K562 (cell line): ENCODE measurements around the gene ACOT13. TPM values are rescaled to one million over a fixed set of nuclear protein-coding genes. Genes with fewer than 3 reads are reported as not detected.
"Not testable (repeated sequence)": the region's sequence is repeated elsewhere in the genome, so short reads cannot be mapped to it uniquely, and the experiment has no call there.

Source experiments
- ATAC-seq: fragments of 200-7000 bp; cut with Tn5 transposase; 3 replicates; pipeline ENCODE4 v1.9.1; 2020; ENCODE audit warnings: moderate library complexity
- BruUV-seq: library from RNA; stranded (reverse); fragments of 400-500 nt; replicated peaks from 2 replicates; lab custom pipeline; 2021; lab: Mats Ljungman, UMichigan
- CTCF ChIA-PET: fragments of 300-600 bp; formaldehyde crosslinking; extraction: SDS; loops from one replicate; lab custom pipeline; 2021; ENCODE audit warnings: low intra/inter-chr PET ratio; lab: Yijun Ruan, JAX
- POLR2A ChIA-PET: fragments of 300-600, 350-650 bp; sonication (Branson Sonifier 250); formaldehyde crosslinking; extraction: SDS; loops from one replicate; lab custom pipeline; 2021; ENCODE audit warnings: antibody characterized with exemption, inconsistent platforms; lab: Yijun Ruan, JAX
- DNase-seq, 4 experiments: peaks; one replicate each; pipeline versions ENCODE4 v3.0.0 to v3.0.0-alpha.2; 2011 to 2018; ENCODE audit warnings: low spot score in 3 of 4, mixed read lengths in 3 of 4; ENCODE audit errors: extremely low read depth in 1 of 4
- FAIRE-seq: peaks from 2 replicates; lab custom pipeline; 2011; peaks lifted over from hg19 to GRCh38; lab: Jason Lieb, UNC
- H2AFZ ChIP-seq: 2 replicates; pipeline ENCODE4 v1.6.0; 2011; ENCODE audit warnings: low read depth, low read length, control low read depth, inconsistent platforms
- H3K27ac ChIP-seq: fragments of 200-600 bp; 3 replicates; pipeline ENCODE4 v1.8.0; 2011; ENCODE audit warnings: low read depth, mild to moderate bottlenecking, control low read depth, inconsistent platforms, low read length, moderate library complexity, mixed read lengths; ENCODE audit errors: extremely low read depth
- H3K27me3 ChIP-seq, 2 experiments: fragments of 300-600 bp in 1 of 2; 2 replicates in 1 of 2; 3 replicates in 1 of 2; pipeline versions ENCODE4 v1.6.0 to v1.8.0; 2011; ENCODE audit warnings: inconsistent platforms in 2 of 2, low read length in 2 of 2, mild to moderate bottlenecking in 1 of 2, mixed read lengths in 1 of 2, moderate library complexity in 1 of 2; ENCODE audit not compliant: control insufficient read depth in 2 of 2, insufficient read depth in 2 of 2
- H3K36me3 ChIP-seq: fragments of 300-600 bp; 3 replicates; pipeline ENCODE4 v1.8.0; 2011; ENCODE audit warnings: mild to moderate bottlenecking, low read length, inconsistent platforms; ENCODE audit not compliant: control insufficient read depth, insufficient read depth
- H3K4me1 ChIP-seq, 2 experiments: fragments of 200-600 bp in 1 of 2; replicated peaks in 1 of 2; 2 replicates in 1 of 2; 3 replicates in 1 of 2; pipeline versions ENCODE4 v1.5.1 to v1.8.0; 2011; ENCODE audit warnings: inconsistent platforms in 2 of 2, low read length in 2 of 2, mild to moderate bottlenecking in 1 of 2, mixed read lengths in 1 of 2, moderate library complexity in 1 of 2; ENCODE audit not compliant: control insufficient read depth in 2 of 2, insufficient read depth in 2 of 2
- H3K4me2 ChIP-seq: 2 replicates; pipeline ENCODE4 v1.6.1; 2011; ENCODE audit warnings: low read length, control low read depth, inconsistent platforms, mixed read lengths; ENCODE audit not compliant: insufficient read depth
- H3K4me3 ChIP-seq: fragments of 200-600 bp; sonication (generic), shearing (Covaris generic); 2 replicates; pipeline ENCODE4 v1.5.1; 2016; ENCODE audit warnings: control low read depth, inconsistent platforms
- H3K79me2 ChIP-seq: fragments of 200-600 bp; 3 replicates; pipeline ENCODE4 v1.8.0; 2011; ENCODE audit warnings: low read length, inconsistent platforms; ENCODE audit not compliant: control insufficient read depth, insufficient read depth
- H3K9ac ChIP-seq, 2 experiments: 2 replicates each; pipeline versions ENCODE4 v1.6.0 to v1.6.1; 2011; ENCODE audit warnings: low read depth in 2 of 2, low read length in 2 of 2, control low read depth in 1 of 2, inconsistent platforms in 1 of 2, mild to moderate bottlenecking in 1 of 2, mixed read lengths in 1 of 2; ENCODE audit not compliant: insufficient read depth in 1 of 2
- H3K9me1 ChIP-seq: one replicate; pipeline ENCODE4 v1.6.0; 2011; ENCODE audit warnings: inconsistent platforms, mild to moderate bottlenecking, low read length, moderate library complexity; ENCODE audit not compliant: control insufficient read depth, insufficient read depth
- H3K9me3 ChIP-seq: replicated peaks from 2 replicates; pipeline ENCODE4 v1.5.1; 2011; ENCODE audit warnings: low read depth, low read length, inconsistent platforms; ENCODE audit not compliant: control insufficient read depth, insufficient read depth
- H4K20me1 ChIP-seq: replicated peaks from 2 replicates; pipeline ENCODE4 v1.6.1; 2011; ENCODE audit warnings: low read length, inconsistent platforms, mixed read lengths; ENCODE audit not compliant: control insufficient read depth, insufficient read depth
- GABPB1 ChIP-seq: sonication (generic); formaldehyde crosslinking; IDR thresholded peaks from 2 replicates; pipeline ENCODE4 v1.8.0; 2022; ENCODE audit warnings: mild to moderate bottlenecking, missing genetic modification reagents
- POLR2B ChIP-seq: fragments of 450-650 bp; IDR thresholded peaks from 2 replicates; pipeline ENCODE4 v1.6.1; 2018; ENCODE audit warnings: low read depth; ENCODE audit not compliant: partially characterized antibody
- SAFB2 ChIP-seq: fragments of 200-400 bp; formaldehyde crosslinking; IDR thresholded peaks from 2 replicates; pipeline ENCODE4 v1.6.1; 2018; ENCODE audit warnings: borderline replicate concordance, low read length, low read depth, moderate library complexity; ENCODE audit not compliant: severe bottlenecking
- ZNF121 ChIP-seq: sonication (generic); formaldehyde crosslinking; conservative IDR thresholded peaks from 2 replicates; pipeline ENCODE4 v1.8.0; 2022; ENCODE audit warnings: missing genetic modification reagents
- ZNF217 ChIP-seq: sonication (generic); formaldehyde crosslinking; IDR thresholded peaks from 2 replicates; pipeline ENCODE4 v1.8.0; 2022; ENCODE audit warnings: mild to moderate bottlenecking, missing genetic modification reagents
- ZNF316 ChIP-seq: fragments of 450-650 bp; IDR thresholded peaks from 2 replicates; pipeline ENCODE4 v1.6.1; 2016
- WGBS: fragments of 100-300 bp; shearing (Covaris generic); methylation state at CpG from one replicate; pipeline ENCODE4 v1.1.6; 2016; ENCODE audit warnings: low coverage, mixed read lengths; ENCODE audit not compliant: insufficient coverage; ENCODE audit errors: missing lambda C conversion rate; 5-methylcytosine and 5-hydroxymethylcytosine counted together
- in situ Hi-C: fragments of 300-500 bp; cut with MboI; formaldehyde crosslinking; loops from 4 replicates; pipeline ENCODE4 v1.15.0; 2018; ENCODE audit warnings: inconsistent platforms, mixed read lengths
- intact Hi-C: fragments of 100-400 bp; cut with micrococcal nuclease; formaldehyde crosslinking; loops from 2 replicates; pipeline ENCODE4 v1.14.2; 2022
- polyA plus RNA-seq, 8 experiments: library from polyadenylated mRNA; depleted of rRNA in 4 of 8; stranded (reverse) in 5 of 8; unstranded in 3 of 8; fragments of >200 nt; fragmentation: Nextera tagmentation in 2 of 8; fragmentation: Illumina TruSeq in 1 of 8; extraction: Ambion mirVana in 2 of 8; extraction: Trizol in 1 of 8; gene quantifications; 2 replicates each; pipeline versions ENCODE4 v1.2.1 to v1.2.3, GENCODE V29; 2011 to 2014; ENCODE audit warnings: inconsistent platforms in 1 of 8, missing spikeins in 1 of 8
- total RNA-seq, 7 experiments: library from RNA; depleted of rRNA in 6 of 7; stranded (reverse); fragments of >200 nt in 6 of 7; fragmentation: Illumina TruSeq in 2 of 7; extraction: Trizol in 2 of 7; gene quantifications; 2 replicates each; pipeline versions ENCODE4 v1.2.1 to v1.2.3, GENCODE V29; 2011 to 2021; ENCODE audit warnings: low replicate concordance in 1 of 7
- TF ChIP-seq, protein P1 (sequence below): fragments of 450-650 bp; formaldehyde crosslinking; conservative IDR thresholded peaks from 2 replicates; pipeline ENCODE4 v1.4.0; 2022; ENCODE audit warnings: mild to moderate bottlenecking, missing genetic modification characterization

Gene ACOT13
- total and polyA plus RNA-seq, 9 of the 15 experiments (the other 6 are each of a cell fraction or from before 2014, with no cell fraction given), result 14.1 to 129 (median 65.7) TPM

DNA sequence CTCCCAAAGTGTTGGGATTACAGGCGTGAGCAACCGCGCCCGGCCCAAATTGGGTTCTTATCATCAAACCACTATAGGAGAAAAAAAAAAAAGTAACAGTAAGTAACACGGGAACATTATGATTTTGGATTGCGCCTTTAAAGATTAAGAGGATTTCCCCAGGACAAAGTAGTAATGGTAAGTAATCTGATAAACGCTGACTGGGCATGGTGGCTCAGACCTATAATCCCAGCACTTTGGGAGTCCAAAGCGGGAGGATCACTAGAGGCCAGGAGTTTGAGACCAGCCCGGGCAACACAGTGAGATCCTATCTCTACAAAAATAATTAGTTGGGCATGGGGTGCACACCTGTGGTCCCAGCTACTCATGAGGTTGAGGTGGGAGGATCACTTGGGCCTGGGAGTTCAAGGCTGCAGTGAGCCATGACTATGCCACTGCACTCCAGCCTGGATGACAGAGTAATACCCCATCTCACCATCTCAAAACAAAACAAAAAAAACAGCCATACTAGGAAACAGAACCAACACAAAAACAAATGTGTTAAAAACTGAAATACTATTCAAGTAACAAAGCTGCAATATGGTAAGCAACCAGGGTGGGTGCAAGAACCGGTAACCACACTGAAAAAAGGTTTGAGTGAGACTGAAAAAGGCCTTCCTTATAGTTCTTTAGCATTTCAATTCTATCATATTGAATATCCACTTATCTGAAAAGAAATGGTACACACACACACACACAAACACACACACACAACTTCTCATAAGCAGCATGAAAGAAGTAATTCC, 43.8 kb downstream of the ACOT13 start (continued):
- TF ChIP-seq SAFB2 (no peak), ZNF217 (no peak), ZNF316 (peak; percentile 68)

DNA sequence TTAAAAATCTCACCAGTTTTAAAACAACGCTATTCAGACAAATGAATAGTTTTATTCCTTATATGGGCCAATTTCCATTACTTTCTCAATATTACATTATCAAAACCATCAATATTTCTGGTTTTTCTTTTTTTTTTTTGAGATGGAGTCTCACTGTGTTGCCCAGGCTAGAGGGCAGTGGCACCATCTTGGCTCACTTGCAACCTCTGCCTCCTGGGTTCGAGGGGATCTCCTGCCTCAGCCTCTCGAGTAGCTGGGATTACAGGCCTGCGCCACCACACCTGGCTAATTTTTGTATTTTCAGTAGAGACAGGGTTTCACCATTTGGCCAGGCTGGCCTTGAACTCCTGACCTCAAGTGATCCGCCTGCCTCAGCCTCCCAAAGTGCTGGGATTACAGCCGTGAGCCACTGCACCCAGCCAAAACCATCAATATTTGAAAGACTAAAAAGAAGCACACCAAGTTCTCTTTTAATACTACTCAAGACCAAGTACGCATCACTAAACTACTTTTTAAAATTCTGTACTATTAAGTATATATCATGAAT, 49.8 kb downstream of the ACOT13 start:
- Histone ChIP-seq H3K36me3 (peaks cover 76% of the 10 kb centered on the region), H3K4me2 (peak overlapping the region; percentile 93; the same call in 1 of the 2 replicates), H3K79me2 (peaks cover 87% of the 10 kb centered on the region), H3K4me1 (peaks cover 3 to 12% of the 10 kb centered on the region in 2 experiments; a peak in 3 of 5 replicates), H3K4me3 (peak overlapping the region; percentile 94; the same call in 1 of the 2 replicates), H4K20me1 (peaks cover 28% of the 10 kb centered on the region), H3K9ac (peak overlapping the region in 1 of 2 experiments; percentile 97; a peak in 2 of 4 replicates)
- BruUV-seq, intact Hi-C loops, FAIRE-seq, H2AFZ ChIP-seq, H3K9me1 ChIP-seq, ATAC-seq, H3K27me3 ChIP-seq, DNase-seq, H3K27ac ChIP-seq, CTCF ChIA-PET, H3K9me3 ChIP-seq, in situ Hi-C loops: not testable (repeated sequence)
- peak; percentile 19 for TF ChIP-seq POLR2B
- TF ChIP-seq ZNF121 (CRISPR knock-in tag), result 0 out of 2 replicates have a peak, but pooled peaks have one; percentile 6
- TF ChIP-seq GABPB1 (CRISPR knock-in tag), result 0 out of 2 replicates have a peak, but pooled peaks have one; percentile 23
- TF ChIP-seq, protein P1, sequence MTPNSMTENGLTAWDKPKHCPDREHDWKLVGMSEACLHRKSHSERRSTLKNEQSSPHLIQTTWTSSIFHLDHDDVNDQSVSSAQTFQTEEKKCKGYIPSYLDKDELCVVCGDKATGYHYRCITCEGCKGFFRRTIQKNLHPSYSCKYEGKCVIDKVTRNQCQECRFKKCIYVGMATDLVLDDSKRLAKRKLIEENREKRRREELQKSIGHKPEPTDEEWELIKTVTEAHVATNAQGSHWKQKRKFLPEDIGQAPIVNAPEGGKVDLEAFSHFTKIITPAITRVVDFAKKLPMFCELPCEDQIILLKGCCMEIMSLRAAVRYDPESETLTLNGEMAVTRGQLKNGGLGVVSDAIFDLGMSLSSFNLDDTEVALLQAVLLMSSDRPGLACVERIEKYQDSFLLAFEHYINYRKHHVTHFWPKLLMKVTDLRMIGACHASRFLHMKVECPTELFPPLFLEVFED, result 0 out of 2 replicates have a peak, but pooled peaks have one; percentile 41
- 80% methylated on average over 7 of the region's 7 CpGs for WGBS
- POLR2A ChIA-PET, result interaction anchor here (0.8 to 3.4 kb wide), 5 partner anchors 8 to 59 kb away, joined by 3 to 45 read pairs (median 16); partner anchors contain the start of gene GMNN
